ENCODE data around the gene ORC6. TPM values are rescaled to one million over a fixed set of nuclear protein-coding genes. Genes with fewer than 3 reads are reported as not detected.

The ORC6 gene
- total RNA-seq, 4 donors from 2014 or later: 0.60 to 4.9 (median 2.7) TPM; not detected in 1

DNA sequence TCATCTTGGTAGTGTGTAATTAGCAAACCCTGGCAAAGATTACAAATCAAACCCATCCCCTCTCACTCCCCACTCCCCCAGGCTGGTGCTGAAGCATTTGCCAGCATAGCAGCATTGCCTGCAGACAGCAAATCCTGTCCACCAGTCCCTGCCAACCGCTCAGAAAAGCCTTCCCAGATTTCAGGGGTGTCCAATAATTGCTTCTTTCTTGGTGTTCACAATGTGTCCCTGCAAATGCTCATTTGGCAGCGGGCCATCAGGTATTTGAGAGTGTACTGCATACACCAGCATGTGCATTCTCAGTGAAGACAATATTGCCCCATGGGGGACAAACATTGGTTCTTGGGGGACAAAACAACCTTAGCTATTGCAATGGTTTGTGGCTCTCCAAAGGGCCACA, 28.2 kb downstream of the ORC6 start:
- Histone ChIP-seq H3K9me3 (no peaks in the 10 kb centered on the region), H3K36me3 (no peaks in the 10 kb centered on the region), H3K4me1 (no peaks in the 10 kb centered on the region), H3K27me3 (no peaks in the 10 kb centered on the region), H3K27ac (no peak overlapping the region), H3K4me3 (no peak overlapping the region)
- TF ChIP-seq EP300 (IDR thresholded peaks at IDR 0.05; ENCODE audit: low read depth) (no peak), POLR2A (IDR thresholded peaks at IDR 0.05) (no peak), POLR2AphosphoS5 (IDR thresholded peaks at IDR 0.05) (no peak)
- TF ChIP-seq, protein P1, sequence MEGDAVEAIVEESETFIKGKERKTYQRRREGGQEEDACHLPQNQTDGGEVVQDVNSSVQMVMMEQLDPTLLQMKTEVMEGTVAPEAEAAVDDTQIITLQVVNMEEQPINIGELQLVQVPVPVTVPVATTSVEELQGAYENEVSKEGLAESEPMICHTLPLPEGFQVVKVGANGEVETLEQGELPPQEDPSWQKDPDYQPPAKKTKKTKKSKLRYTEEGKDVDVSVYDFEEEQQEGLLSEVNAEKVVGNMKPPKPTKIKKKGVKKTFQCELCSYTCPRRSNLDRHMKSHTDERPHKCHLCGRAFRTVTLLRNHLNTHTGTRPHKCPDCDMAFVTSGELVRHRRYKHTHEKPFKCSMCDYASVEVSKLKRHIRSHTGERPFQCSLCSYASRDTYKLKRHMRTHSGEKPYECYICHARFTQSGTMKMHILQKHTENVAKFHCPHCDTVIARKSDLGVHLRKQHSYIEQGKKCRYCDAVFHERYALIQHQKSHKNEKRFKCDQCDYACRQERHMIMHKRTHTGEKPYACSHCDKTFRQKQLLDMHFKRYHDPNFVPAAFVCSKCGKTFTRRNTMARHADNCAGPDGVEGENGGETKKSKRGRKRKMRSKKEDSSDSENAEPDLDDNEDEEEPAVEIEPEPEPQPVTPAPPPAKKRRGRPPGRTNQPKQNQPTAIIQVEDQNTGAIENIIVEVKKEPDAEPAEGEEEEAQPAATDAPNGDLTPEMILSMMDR (IDR thresholded peaks at IDR 0.05): no peak
- WGBS, 2 donors (ENCODE audit: low coverage in 1 of 2): 92% methylated on average over 2 of the region's 2 CpGs; no CpG with 5 or more reads in 1 of the 2 donors
- intact Hi-C loops (cut with DNase I; ENCODE audit: low total_unique reads) (no loop called here), in situ Hi-C loops (cut with MboI; ENCODE audit: low pct_ligation_motif_present in 1 of 4, low pct_unique_long_range_greater_than_20kb in 1 of 4, low sequenced_read_pairs in 3 of 4) (no loop called here)
- no peak for DNase-seq

DNA sequence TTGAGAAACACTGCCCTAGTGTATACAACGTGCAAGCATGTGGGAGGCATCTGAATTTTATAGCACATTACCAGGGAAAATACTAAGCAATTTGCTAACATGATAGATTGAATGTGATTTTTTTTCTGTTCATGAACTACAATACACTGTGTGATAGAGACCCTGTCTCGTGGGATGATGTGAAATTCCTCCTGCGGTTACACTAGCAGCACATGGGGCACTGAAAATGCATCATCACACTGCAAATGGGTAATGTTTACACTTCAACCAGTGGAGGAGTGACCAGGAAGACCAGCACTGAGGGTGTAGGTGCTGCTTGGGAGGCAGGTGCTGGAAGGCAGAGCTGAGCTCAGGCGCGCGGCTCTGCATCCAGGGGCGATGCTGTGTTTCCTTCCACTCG, 28.8 kb downstream of the ORC6 start:
- intact Hi-C loops (cut with DNase I; ENCODE audit: low total_unique reads): no loop called here
- no peak for DNase-seq
- in situ Hi-C loops (cut with MboI; ENCODE audit: low pct_ligation_motif_present in 1 of 4, low pct_unique_long_range_greater_than_20kb in 1 of 4, low sequenced_read_pairs in 3 of 4): no loop called here
- H3K27me3 ChIP-seq: no peaks in the 10 kb centered on the region
- no peaks in the 10 kb centered on the region for H3K4me1 ChIP-seq
- no peaks in the 10 kb centered on the region for H3K36me3 ChIP-seq
- TF ChIP-seq, protein P1 (IDR thresholded peaks at IDR 0.05): no peak
- no peak for TF ChIP-seq EP300 (IDR thresholded peaks at IDR 0.05; ENCODE audit: low read depth)
- TF ChIP-seq POLR2AphosphoS5 (IDR thresholded peaks at IDR 0.05): no peak
- TF ChIP-seq POLR2A (IDR thresholded peaks at IDR 0.05): no peak
- H3K27ac ChIP-seq: no peak overlapping the region
- 67 to 89% methylated on average over 4 to 8 of the region's 8 CpGs for WGBS, 2 donors (ENCODE audit: low coverage in 1 of 2)
- H3K4me3 ChIP-seq: no peak overlapping the region
- H3K9me3 ChIP-seq: no peaks in the 10 kb centered on the region

DNA sequence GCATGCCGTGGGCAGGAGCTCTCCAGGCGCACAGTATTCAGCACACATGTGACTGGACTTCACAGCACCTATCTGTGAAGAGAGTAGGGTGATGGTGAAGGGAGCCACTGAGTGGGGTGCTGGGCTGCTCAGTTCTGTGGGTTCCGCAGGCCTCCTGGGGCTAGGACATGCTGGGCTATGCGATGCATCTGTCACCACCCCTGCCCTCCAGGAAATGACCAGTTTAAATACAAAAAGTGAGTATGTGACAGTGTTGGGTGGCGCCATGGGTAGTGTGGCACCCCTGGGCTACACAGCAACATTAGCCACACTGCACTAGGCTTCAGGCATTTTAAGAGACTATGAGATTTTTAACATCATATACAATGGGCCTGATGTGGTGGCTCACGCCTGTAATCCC, 30.1 kb downstream of the ORC6 start:
- H3K27me3 ChIP-seq: no peaks in the 10 kb centered on the region

DNA sequence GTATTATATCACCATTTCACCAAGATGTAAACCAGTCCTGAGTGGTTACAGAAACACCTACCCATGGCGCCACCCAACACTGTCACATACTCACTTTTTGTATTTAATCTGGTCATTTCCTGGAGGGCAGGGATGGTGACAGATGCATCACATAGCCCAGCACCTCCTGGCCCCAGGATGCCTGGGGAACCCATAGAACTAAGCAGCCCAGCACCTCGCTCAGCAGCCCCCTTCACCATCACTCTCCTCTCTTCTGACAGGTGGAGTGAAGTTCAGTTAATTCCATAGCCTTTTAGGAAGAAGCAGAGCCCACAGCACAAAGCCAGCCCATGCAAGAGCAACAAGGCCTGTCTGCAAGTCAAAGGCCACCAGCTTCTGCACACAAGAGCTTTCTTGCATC, 31.2 kb downstream of the ORC6 start:
- H3K4me3 ChIP-seq: no peak overlapping the region

More for the DNA sequence above, 30.1 kb downstream of the ORC6 start:
- TF ChIP-seq POLR2A (IDR thresholded peaks at IDR 0.05) (no peak), POLR2AphosphoS5 (IDR thresholded peaks at IDR 0.05) (no peak)
- TF ChIP-seq, protein P1 (IDR thresholded peaks at IDR 0.05): no peak
- H3K27ac ChIP-seq: no peak overlapping the region
- no peaks in the 10 kb centered on the region for H3K4me1 ChIP-seq
- no peak overlapping the region for H3K4me3 ChIP-seq
- DNase-seq: no peak
- intact Hi-C loops (cut with DNase I; ENCODE audit: low total_unique reads): no loop called here
- in situ Hi-C loops (cut with MboI; ENCODE audit: low pct_ligation_motif_present in 1 of 4, low pct_unique_long_range_greater_than_20kb in 1 of 4, low sequenced_read_pairs in 3 of 4): no loop called here
- no peaks in the 10 kb centered on the region for H3K9me3 ChIP-seq
- no peaks in the 10 kb centered on the region for H3K36me3 ChIP-seq
- WGBS, 2 donors (ENCODE audit: low coverage in 1 of 2): 93% methylated on average over 6 of the region's 6 CpGs; no CpG with 5 or more reads in 1 of the 2 donors

More for the DNA sequence above, 31.2 kb downstream of the ORC6 start:
- TF ChIP-seq POLR2A (IDR thresholded peaks at IDR 0.05) (no peak), EP300 (IDR thresholded peaks at IDR 0.05; ENCODE audit: low read depth) (no peak), POLR2AphosphoS5 (IDR thresholded peaks at IDR 0.05) (no peak)
- TF ChIP-seq, protein P1 (IDR thresholded peaks at IDR 0.05): no peak
- in situ Hi-C loops (cut with MboI; ENCODE audit: low pct_ligation_motif_present in 1 of 4, low pct_unique_long_range_greater_than_20kb in 1 of 4, low sequenced_read_pairs in 3 of 4) (no loop called here), intact Hi-C loops (cut with DNase I; ENCODE audit: low total_unique reads) (no loop called here)
- no peaks in the 10 kb centered on the region for H3K9me3 ChIP-seq
- WGBS, 2 donors (ENCODE audit: low coverage in 1 of 2): 97 to 100% methylated on average over 2 of the region's 2 CpGs
- no peak overlapping the region for H3K27ac ChIP-seq
- no peaks in the 10 kb centered on the region for H3K36me3 ChIP-seq
- H3K27me3 ChIP-seq: no peaks in the 10 kb centered on the region
- no peaks in the 10 kb centered on the region for H3K4me1 ChIP-seq
- no peak for DNase-seq
